ENCODE data around the gene H1-8.

DNA sequence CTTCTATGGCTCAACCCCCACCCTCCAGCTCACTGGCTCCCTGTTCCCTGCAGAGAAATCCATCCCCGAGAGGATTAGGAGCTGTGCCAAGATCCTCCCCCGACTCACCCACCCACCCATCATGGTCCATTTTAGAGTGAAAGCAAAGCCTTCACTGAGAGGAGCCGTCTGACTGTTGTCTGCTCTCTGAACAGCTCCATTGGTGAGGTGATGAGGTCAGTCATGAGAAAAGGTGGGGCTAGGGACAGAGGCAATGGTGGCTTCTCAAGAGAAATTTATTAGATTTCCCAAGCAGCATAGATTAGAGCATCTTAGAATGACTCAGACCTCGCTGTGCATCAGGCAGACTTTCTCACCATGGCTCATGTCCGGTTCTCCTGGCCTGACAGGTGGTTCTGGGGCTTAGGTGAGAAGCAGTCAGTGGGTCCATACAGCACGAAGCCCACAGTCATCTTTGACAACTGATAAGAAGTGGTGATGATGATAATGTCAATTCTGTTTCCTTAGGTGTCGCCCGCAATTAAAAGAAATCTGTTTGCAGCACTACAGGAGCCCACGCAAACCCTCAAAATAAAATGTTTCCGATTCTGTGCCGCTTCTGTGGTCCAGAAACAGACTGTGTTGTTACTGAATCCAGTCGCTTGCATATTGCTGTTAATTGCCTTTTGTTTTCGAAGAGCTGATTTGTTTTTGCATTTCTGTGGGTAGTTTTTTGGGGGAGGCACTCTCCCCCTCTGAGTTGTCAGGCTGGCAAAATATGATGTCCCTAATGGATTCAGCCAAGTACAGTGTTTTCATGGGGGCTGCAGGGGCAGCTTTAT lies 39.3 kb upstream of the H1-8 start:
- TF ChIP-seq CTCF (IDR thresholded peaks at IDR 0.05) (no peak), POLR2AphosphoS5 (IDR thresholded peaks at IDR 0.05) (no peak), EP300 (IDR thresholded peaks at IDR 0.05) (no peak)
